ENCODE measurements around the gene PEF1.

The PEF1 gene

DNA sequence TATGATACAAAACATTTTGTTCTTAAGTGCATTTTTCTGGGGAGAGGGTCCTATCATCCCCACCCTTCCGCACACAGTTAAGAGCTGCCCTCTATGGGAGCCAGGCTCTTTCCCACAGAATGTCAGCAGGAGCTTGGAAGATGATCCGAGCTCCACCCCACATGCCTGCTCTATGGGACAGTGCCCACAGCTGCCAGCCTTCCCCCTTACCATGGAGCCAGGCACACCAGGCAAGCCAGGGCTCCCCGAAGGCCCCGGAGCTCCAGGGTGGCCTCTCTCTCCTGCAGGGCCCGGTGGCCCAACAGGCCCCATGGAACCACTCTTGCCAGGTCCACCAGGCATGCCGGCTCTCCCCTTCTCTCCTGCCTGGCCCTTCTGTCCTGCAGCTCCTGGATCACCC lies 10.4 kb upstream of the PEF1 start:
- POLR2A ChIA-PET (ENCODE audit: low non-redundant PET) = no interaction called here
- no peak for TF ChIP-seq CTCF (conservative IDR thresholded peaks at IDR 0.05; ENCODE audit: low read depth)
- CTCF ChIA-PET = interaction anchor here (0.6 kb wide), 1 partner anchor 42 kb away, joined by 3 read pairs; no protein-coding TSS in a partner anchor
- no peak for DNase-seq (ENCODE audit: low spot score)
- peak overlapping the region; percentile 37 for H3K27ac ChIP-seq

GRCh38 chr1:31654474-31654776 lies 9.7 kb upstream of the PEF1 start:
- POLR2A ChIA-PET (ENCODE audit: low non-redundant PET) = no interaction called here
- no peak for TF ChIP-seq CTCF (conservative IDR thresholded peaks at IDR 0.05; ENCODE audit: low read depth)
- no peak for DNase-seq (ENCODE audit: low spot score)
- CTCF ChIA-PET = no interaction called here
- H3K27ac ChIP-seq = no peak overlapping the region; the same call in 1 of the 2 replicates

- no peak for TF ChIP-seq CTCF (conservative IDR thresholded peaks at IDR 0.05; ENCODE audit: low read depth)
- ChIA-PET CTCF (no interaction called here), POLR2A (ENCODE audit: low non-redundant PET) (no interaction called here)
- peak overlapping the region; percentile 26 for H3K27ac ChIP-seq
- no peak for DNase-seq (ENCODE audit: low spot score)
Observed at GRCh38 chr1:31653717-31654473, 9.2 kb upstream of the PEF1 start.

DNA sequence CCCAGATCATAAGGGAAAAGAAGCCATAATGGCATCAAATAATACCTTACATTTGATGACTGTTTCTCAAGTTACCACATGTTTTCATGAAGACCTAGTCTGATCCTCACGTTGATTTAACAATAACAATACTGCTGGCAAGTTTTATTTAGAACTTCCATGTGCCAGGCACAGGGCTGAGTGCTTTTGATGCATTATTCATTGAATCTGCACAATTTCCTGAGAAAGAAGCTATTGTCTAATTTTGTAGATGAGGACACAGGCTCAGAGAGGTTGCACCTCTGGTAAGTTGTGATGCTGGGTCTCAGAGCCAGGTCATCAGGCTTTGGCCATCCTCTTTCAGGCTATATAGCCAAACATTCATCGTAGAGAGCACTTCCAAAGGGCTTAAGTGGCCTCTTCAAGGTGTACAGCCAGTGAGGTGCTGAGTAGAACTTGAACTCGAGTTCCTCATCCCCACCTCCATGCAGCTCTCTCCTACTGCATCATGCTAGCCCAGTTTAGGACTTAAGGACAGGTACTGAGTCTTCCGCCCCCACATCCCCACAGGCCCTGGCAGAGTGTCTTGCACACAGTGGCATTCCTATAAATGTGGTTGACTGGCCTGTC lies 8.3 kb upstream of the PEF1 start:
- no peak for DNase-seq (ENCODE audit: low spot score)
- ChIA-PET POLR2A (ENCODE audit: low non-redundant PET) (no interaction called here), CTCF (interaction anchor here (1.4 kb wide), 1 partner anchor 27 kb away, joined by 4 read pairs; no protein-coding TSS in a partner anchor)
- TF ChIP-seq CTCF (conservative IDR thresholded peaks at IDR 0.05; ENCODE audit: low read depth) = no peak
- H3K27ac ChIP-seq = no peak overlapping the region; the same call in 1 of the 2 replicates

- POLR2A ChIA-PET (ENCODE audit: low non-redundant PET) = no interaction called here
- CTCF ChIA-PET = interaction anchor here (0.7 to 1.4 kb wide), 2 partner anchors 28 to 1526 kb away, joined by 3 to 4 read pairs; no protein-coding TSS in a partner anchor
- peak overlapping the region; percentile 48 for H3K27ac ChIP-seq
- no peak for DNase-seq (ENCODE audit: low spot score)
- TF ChIP-seq CTCF (conservative IDR thresholded peaks at IDR 0.05; ENCODE audit: low read depth) = no peak
Observed at GRCh38 chr1:31651766-31652165, 7.1 kb upstream of the PEF1 start.

- no peak overlapping the region for H3K27ac ChIP-seq
- DNase-seq (ENCODE audit: low spot score) = no peak
- CTCF ChIA-PET = interaction anchor here (0.7 to 1.1 kb wide), 2 partner anchors 95 to 1527 kb away, joined by 3 read pairs; no protein-coding TSS in a partner anchor
- TF ChIP-seq CTCF (conservative IDR thresholded peaks at IDR 0.05; ENCODE audit: low read depth) = no peak
- POLR2A ChIA-PET (ENCODE audit: low non-redundant PET) = no interaction called here
Observed at GRCh38 chr1:31651089-31651420, 6.4 kb upstream of the PEF1 start.

Data from RWPE1 (cell line).